K562 (cell line): Measurements from ENCODE around the gene ASNS. TPM values are rescaled to one million over a fixed set of nuclear protein-coding genes. Genes with fewer than 3 reads are reported as not detected.

Experiments
- CAMTA2 ChIP-seq: fragments of 250-450 bp; sonication (Bioruptor Pico); conservative IDR thresholded peaks from 2 replicates; pipeline ENCODE4 v1.5.1; 2022
- CC2D1A ChIP-seq: fragments of 450-650 bp; IDR thresholded peaks from 2 replicates; pipeline ENCODE4 v1.6.1; 2017; ENCODE audit warnings: mild to moderate bottlenecking
- CREBBP ChIP-seq: IDR thresholded peaks from one replicate; pipeline ENCODE4 v1.6.1; 2012; ENCODE audit warnings: low read depth, mild to moderate bottlenecking, control low read depth, inconsistent platforms, low read length
- CXXC5 ChIP-seq: fragments of 250-450 bp; sonication (Bioruptor Pico); IDR thresholded peaks from 2 replicates; pipeline ENCODE4 v1.8.0; 2022; ENCODE audit warnings: inconsistent platforms, mild to moderate bottlenecking, moderate library complexity
- DIDO1 ChIP-seq: fragments of 450-650 bp; IDR thresholded peaks from 2 replicates; pipeline ENCODE4 v1.6.1; 2016; ENCODE audit warnings: low read depth, missing biosample characterization, missing genetic modification characterization
- FIP1L1 ChIP-seq: fragments of 200-400 bp; formaldehyde crosslinking; IDR thresholded peaks from 2 replicates; pipeline ENCODE4 v1.6.1; 2018; ENCODE audit warnings: mild to moderate bottlenecking, low read depth, low read length; ENCODE audit not compliant: poor library complexity, severe bottlenecking
- FOS ChIP-seq: IDR thresholded peaks from 3 replicates; pipeline ENCODE4 v1.6.1; 2011; ENCODE audit not compliant: insufficient read length; ENCODE audit errors: extremely low read depth
- HDAC6 ChIP-seq: IDR thresholded peaks from 2 replicates; pipeline ENCODE4 v1.6.1; 2012; ENCODE audit warnings: low read depth, mild to moderate bottlenecking, control low read depth, inconsistent platforms, low read length, moderate library complexity
- HNRNPH1 ChIP-seq: fragments of 200-400 bp; formaldehyde crosslinking; optimal IDR thresholded peaks from 2 replicates; pipeline ENCODE3; 2017; ENCODE audit warnings: low read depth, mild to moderate bottlenecking, low read length, moderate library complexity
- POLR2AphosphoS5 ChIP-seq: IDR thresholded peaks from 2 replicates; pipeline ENCODE4 v1.6.1; 2011; ENCODE audit warnings: mild to moderate bottlenecking, low read depth, low read length, moderate library complexity; ENCODE audit not compliant: control insufficient read depth, insufficient read depth
- RBM14 ChIP-seq: fragments of 200-400 bp; formaldehyde crosslinking; IDR thresholded peaks from 2 replicates; pipeline ENCODE4 v1.6.1; 2018; ENCODE audit warnings: low read depth, mild to moderate bottlenecking, low read length, moderate library complexity, borderline replicate concordance; ENCODE audit not compliant: insufficient read depth
- SMARCB1 ChIP-seq: IDR thresholded peaks from 2 replicates; pipeline ENCODE4 v1.6.1; 2011; ENCODE audit warnings: improper control_type of control experiment, low read depth; ENCODE audit not compliant: insufficient read length
- SPI1 ChIP-seq: IDR thresholded peaks from 2 replicates; pipeline ENCODE4 v1.6.1; 2011; ENCODE audit warnings: low read depth, low read length, control low read depth, borderline replicate concordance
- ZNF778 ChIP-seq: fragments of 450-650 bp; formaldehyde crosslinking; IDR thresholded peaks from 2 replicates; pipeline ENCODE4 v1.4.0; 2020; ENCODE audit warnings: mild to moderate bottlenecking, moderate library complexity
- polyA plus RNA-seq, 8 experiments: library from polyadenylated mRNA; depleted of rRNA in 4 of 8; stranded (reverse) in 5 of 8; unstranded in 3 of 8; fragments of >200 nt; fragmentation: Nextera tagmentation in 2 of 8; fragmentation: Illumina TruSeq in 1 of 8; extraction: Ambion mirVana in 2 of 8; extraction: Trizol in 1 of 8; gene quantifications; 2 replicates each; pipeline versions ENCODE4 v1.2.1 to v1.2.3, GENCODE V29; 2011 to 2014; ENCODE audit warnings: inconsistent platforms in 1 of 8, missing spikeins in 1 of 8
- total RNA-seq, 7 experiments: library from RNA; depleted of rRNA in 6 of 7; stranded (reverse); fragments of >200 nt in 6 of 7; fragmentation: Illumina TruSeq in 2 of 7; extraction: Trizol in 2 of 7; gene quantifications; 2 replicates each; pipeline versions ENCODE4 v1.2.1 to v1.2.3, GENCODE V29; 2011 to 2021; ENCODE audit warnings: low replicate concordance in 1 of 7
- TF ChIP-seq, protein P1 (sequence below): fragments of 200-400 bp; formaldehyde crosslinking; IDR thresholded peaks from 2 replicates; pipeline ENCODE4 v1.6.1; 2017; ENCODE audit warnings: mild to moderate bottlenecking, low read depth, low read length, moderate library complexity
- TF ChIP-seq, protein P2 (sequence below), 2 experiments: fragments of 150-350 bp in 1 of 2; IDR thresholded peaks; 2 replicates each; pipeline ENCODE4 v1.6.1; 2012 to 2016; ENCODE audit warnings: low read depth in 2 of 2, low read length in 2 of 2, mild to moderate bottlenecking in 1 of 2, moderate library complexity in 1 of 2
- TF ChIP-seq, protein P3 (sequence below), 2 experiments: fragments of 450-650 bp; IDR thresholded peaks; 2 replicates each; pipeline ENCODE4 v1.6.1; 2018; ENCODE audit warnings: mild to moderate bottlenecking in 2 of 2, low read depth in 1 of 2; ENCODE audit not compliant: partially characterized antibody in 2 of 2

Gene ASNS
- total and polyA plus RNA-seq, 9 of the 15 experiments (the other 6 are each of a cell fraction or from before 2014, with no cell fraction given): 42.1 to 354 (median 215) TPM

DNA sequence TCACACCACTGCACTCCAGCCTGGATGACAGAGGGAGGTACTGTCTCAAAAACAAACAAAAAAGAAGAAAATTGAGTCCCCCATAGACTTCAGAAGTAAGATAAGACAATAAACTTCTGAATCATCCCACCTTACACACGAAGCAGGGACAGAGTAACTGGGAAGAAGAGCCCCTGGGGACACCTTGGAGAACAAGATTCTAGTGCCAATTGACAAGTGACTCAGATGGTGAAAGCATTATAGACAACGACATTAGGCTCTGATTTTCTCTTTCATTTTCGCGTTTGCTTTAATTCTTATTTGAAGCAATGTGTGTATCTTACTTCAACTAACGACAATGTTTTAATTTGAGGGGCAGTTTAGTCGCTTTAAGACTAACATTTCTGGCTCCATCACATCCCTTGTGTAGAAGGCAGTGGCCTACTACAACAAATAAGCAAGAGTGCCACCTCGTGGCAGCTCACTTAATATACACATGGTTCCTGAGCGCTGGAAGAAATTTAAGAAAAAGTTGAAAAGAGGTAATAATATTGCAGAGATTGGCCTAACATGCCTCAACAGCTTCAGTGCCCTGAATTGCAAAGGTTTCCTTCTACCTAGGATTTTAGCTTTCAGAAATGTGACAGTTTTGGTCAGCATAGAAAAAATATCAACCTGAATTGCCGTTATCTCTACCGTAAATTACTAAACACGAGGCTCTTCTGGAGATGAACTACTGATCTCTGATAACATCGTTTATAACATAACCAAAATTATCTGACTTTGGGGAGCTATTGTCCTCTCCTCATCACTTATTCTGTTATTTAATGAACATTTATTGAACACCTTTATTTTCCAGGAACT, 36.7 kb downstream of the ASNS start (continued):
- TF ChIP-seq, protein P1, sequence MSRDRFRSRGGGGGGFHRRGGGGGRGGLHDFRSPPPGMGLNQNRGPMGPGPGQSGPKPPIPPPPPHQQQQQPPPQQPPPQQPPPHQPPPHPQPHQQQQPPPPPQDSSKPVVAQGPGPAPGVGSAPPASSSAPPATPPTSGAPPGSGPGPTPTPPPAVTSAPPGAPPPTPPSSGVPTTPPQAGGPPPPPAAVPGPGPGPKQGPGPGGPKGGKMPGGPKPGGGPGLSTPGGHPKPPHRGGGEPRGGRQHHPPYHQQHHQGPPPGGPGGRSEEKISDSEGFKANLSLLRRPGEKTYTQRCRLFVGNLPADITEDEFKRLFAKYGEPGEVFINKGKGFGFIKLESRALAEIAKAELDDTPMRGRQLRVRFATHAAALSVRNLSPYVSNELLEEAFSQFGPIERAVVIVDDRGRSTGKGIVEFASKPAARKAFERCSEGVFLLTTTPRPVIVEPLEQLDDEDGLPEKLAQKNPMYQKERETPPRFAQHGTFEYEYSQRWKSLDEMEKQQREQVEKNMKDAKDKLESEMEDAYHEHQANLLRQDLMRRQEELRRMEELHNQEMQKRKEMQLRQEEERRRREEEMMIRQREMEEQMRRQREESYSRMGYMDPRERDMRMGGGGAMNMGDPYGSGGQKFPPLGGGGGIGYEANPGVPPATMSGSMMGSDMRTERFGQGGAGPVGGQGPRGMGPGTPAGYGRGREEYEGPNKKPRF: no peak
- TF ChIP-seq CC2D1A (no peak), POLR2AphosphoS5 (no peak), CXXC5 (CRISPR knock-in tag) (no peak), FIP1L1 (no peak), SMARCB1 (no peak), RBM14 (no peak), ZNF778 (CRISPR knock-in tag) (no peak), HNRNPH1 (no peak), CAMTA2 (CRISPR knock-in tag) (no peak), FOS (no peak), HDAC6 (no peak), CREBBP (no peak), DIDO1 (no peak), SPI1 (no peak)
- TF ChIP-seq, protein P2, sequence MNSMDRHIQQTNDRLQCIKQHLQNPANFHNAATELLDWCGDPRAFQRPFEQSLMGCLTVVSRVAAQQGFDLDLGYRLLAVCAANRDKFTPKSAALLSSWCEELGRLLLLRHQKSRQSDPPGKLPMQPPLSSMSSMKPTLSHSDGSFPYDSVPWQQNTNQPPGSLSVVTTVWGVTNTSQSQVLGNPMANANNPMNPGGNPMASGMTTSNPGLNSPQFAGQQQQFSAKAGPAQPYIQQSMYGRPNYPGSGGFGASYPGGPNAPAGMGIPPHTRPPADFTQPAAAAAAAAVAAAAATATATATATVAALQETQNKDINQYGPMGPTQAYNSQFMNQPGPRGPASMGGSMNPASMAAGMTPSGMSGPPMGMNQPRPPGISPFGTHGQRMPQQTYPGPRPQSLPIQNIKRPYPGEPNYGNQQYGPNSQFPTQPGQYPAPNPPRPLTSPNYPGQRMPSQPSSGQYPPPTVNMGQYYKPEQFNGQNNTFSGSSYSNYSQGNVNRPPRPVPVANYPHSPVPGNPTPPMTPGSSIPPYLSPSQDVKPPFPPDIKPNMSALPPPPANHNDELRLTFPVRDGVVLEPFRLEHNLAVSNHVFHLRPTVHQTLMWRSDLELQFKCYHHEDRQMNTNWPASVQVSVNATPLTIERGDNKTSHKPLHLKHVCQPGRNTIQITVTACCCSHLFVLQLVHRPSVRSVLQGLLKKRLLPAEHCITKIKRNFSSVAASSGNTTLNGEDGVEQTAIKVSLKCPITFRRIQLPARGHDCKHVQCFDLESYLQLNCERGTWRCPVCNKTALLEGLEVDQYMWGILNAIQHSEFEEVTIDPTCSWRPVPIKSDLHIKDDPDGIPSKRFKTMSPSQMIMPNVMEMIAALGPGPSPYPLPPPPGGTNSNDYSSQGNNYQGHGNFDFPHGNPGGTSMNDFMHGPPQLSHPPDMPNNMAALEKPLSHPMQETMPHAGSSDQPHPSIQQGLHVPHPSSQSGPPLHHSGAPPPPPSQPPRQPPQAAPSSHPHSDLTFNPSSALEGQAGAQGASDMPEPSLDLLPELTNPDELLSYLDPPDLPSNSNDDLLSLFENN (IDR thresholded peaks at IDR 0.05; ENCODE audit: low read depth in 2 of 2, low read length in 2 of 2): no peak
- TF ChIP-seq, protein P3, sequence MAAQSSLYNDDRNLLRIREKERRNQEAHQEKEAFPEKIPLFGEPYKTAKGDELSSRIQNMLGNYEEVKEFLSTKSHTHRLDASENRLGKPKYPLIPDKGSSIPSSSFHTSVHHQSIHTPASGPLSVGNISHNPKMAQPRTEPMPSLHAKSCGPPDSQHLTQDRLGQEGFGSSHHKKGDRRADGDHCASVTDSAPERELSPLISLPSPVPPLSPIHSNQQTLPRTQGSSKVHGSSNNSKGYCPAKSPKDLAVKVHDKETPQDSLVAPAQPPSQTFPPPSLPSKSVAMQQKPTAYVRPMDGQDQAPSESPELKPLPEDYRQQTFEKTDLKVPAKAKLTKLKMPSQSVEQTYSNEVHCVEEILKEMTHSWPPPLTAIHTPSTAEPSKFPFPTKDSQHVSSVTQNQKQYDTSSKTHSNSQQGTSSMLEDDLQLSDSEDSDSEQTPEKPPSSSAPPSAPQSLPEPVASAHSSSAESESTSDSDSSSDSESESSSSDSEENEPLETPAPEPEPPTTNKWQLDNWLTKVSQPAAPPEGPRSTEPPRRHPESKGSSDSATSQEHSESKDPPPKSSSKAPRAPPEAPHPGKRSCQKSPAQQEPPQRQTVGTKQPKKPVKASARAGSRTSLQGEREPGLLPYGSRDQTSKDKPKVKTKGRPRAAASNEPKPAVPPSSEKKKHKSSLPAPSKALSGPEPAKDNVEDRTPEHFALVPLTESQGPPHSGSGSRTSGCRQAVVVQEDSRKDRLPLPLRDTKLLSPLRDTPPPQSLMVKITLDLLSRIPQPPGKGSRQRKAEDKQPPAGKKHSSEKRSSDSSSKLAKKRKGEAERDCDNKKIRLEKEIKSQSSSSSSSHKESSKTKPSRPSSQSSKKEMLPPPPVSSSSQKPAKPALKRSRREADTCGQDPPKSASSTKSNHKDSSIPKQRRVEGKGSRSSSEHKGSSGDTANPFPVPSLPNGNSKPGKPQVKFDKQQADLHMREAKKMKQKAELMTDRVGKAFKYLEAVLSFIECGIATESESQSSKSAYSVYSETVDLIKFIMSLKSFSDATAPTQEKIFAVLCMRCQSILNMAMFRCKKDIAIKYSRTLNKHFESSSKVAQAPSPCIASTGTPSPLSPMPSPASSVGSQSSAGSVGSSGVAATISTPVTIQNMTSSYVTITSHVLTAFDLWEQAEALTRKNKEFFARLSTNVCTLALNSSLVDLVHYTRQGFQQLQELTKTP (IDR thresholded peaks at IDR 0.05; ENCODE audit: low read depth in 1 of 2, partially characterized antibody in 2 of 2): no peak
